IMR-90 (cell line): ENCODE data around the gene ATP2B2. TPM values are rescaled to one million over a fixed set of nuclear protein-coding genes. Genes with fewer than 3 reads are reported as not detected.

Source experiments
- ATAC-seq: fragments of 200-7000 bp; cut with Tn5 transposase; 2 replicates; pipeline ENCODE4 v1.9.1; 2020; ENCODE audit warnings: low read depth, mild to moderate bottlenecking, moderate library complexity
- BruUV-seq: library from RNA; stranded (reverse); fragments of 400-500 nt; replicated peaks from 2 replicates; lab custom pipeline; 2021; lab: Mats Ljungman, UMichigan
- CTCF ChIA-PET: fragments of 300-600 bp; formaldehyde crosslinking; extraction: SDS; loops from one replicate; lab custom pipeline; 2021; ENCODE audit warnings: antibody characterized with exemption; lab: Yijun Ruan, JAX
- POLR2A ChIA-PET: fragments of 300-600 bp; sonication (Branson Sonifier 250); formaldehyde crosslinking; loops from one replicate; lab custom pipeline; 2022; ENCODE audit warnings: antibody characterized with exemption; ENCODE audit not compliant: unreplicated experiment; lab: Charles Lee
- DNase-seq: peaks from one replicate; pipeline ENCODE4 v3.0.0; 2013
- H2AFZ ChIP-seq: replicated peaks from 2 replicates; pipeline ENCODE3; 2013; ENCODE audit warnings: low read length, mild to moderate bottlenecking; ENCODE audit not compliant: poor library complexity
- H2AK5ac ChIP-seq: 2 replicates; pipeline ENCODE4 v1.6.1; 2013; ENCODE audit warnings: low read depth, low read length, inconsistent platforms
- H2AK9ac ChIP-seq: replicated peaks from 2 replicates; pipeline ENCODE3; 2013; ENCODE audit warnings: mild to moderate bottlenecking, low read depth, low read length, moderate library complexity; ENCODE audit not compliant: poor library complexity
- H2BK120ac ChIP-seq: 2 replicates; pipeline ENCODE4 v1.6.1; 2013; ENCODE audit warnings: low read depth, low read length, inconsistent platforms
- H2BK15ac ChIP-seq: 3 replicates; pipeline ENCODE4 v1.6.1; 2013; ENCODE audit warnings: low read depth, low read length, inconsistent platforms
- H2BK20ac ChIP-seq: 2 replicates; pipeline ENCODE4 v1.6.1; 2013; ENCODE audit warnings: low read depth, mild to moderate bottlenecking, inconsistent platforms, low read length, moderate library complexity
- H2BK5ac ChIP-seq: 2 replicates; pipeline ENCODE4 v1.6.1; 2013; ENCODE audit warnings: mild to moderate bottlenecking, low read depth, low read length, inconsistent platforms; ENCODE audit not compliant: poor library complexity, severe bottlenecking
- H3K14ac ChIP-seq: replicated peaks from 2 replicates; pipeline ENCODE4 v1.6.1; 2013; ENCODE audit warnings: low read depth, low read length, inconsistent platforms
- H3K18ac ChIP-seq: 2 replicates; pipeline ENCODE4 v1.6.1; 2013; ENCODE audit warnings: low read depth, low read length, control low read depth
- H3K23ac ChIP-seq: 2 replicates; pipeline ENCODE4 v1.6.1; 2013; ENCODE audit warnings: low read depth, low read length, inconsistent platforms
- H3K27ac ChIP-seq: 2 replicates; pipeline ENCODE4 v1.5.1; 2013; ENCODE audit warnings: mild to moderate bottlenecking, control low read depth, low read length; ENCODE audit not compliant: insufficient read depth
- H3K27me3 ChIP-seq: 2 replicates; pipeline ENCODE4 v1.6.1; 2013; ENCODE audit warnings: low read length; ENCODE audit not compliant: control insufficient read depth, insufficient read depth
- H3K36me3 ChIP-seq: 2 replicates; pipeline ENCODE4 v1.6.1; 2013; ENCODE audit warnings: low read length, mixed read lengths; ENCODE audit not compliant: control insufficient read depth, insufficient read depth
- H3K4ac ChIP-seq: 2 replicates; pipeline ENCODE4 v1.6.1; 2013; ENCODE audit warnings: low read depth, low read length, inconsistent platforms
- H3K4me1 ChIP-seq: 2 replicates; pipeline ENCODE4 v1.6.1; 2013; ENCODE audit warnings: low read length, mixed read lengths; ENCODE audit not compliant: control insufficient read depth, insufficient read depth
- H3K4me2 ChIP-seq: 2 replicates; pipeline ENCODE4 v1.6.1; 2013; ENCODE audit warnings: low read depth, mild to moderate bottlenecking, control low read depth, low read length, moderate library complexity
- H3K4me3 ChIP-seq: 2 replicates; pipeline ENCODE4 v1.5.1; 2013; ENCODE audit warnings: low read depth, mild to moderate bottlenecking, control low read depth, low read length, moderate library complexity; ENCODE audit not compliant: insufficient read depth
- H3K56ac ChIP-seq: 2 replicates; pipeline ENCODE4 v1.6.1; 2013; ENCODE audit warnings: low read length, inconsistent platforms; ENCODE audit not compliant: insufficient read depth; ENCODE audit errors: extremely low read depth
- H3K79me1 ChIP-seq, 2 experiments: 2 replicates each; pipeline ENCODE4 v1.6.1; 2013; ENCODE audit warnings: low read length in 2 of 2, inconsistent platforms in 1 of 2, low read depth in 1 of 2
- H3K9ac ChIP-seq: 2 replicates; pipeline ENCODE4 v1.6.1; 2013; ENCODE audit warnings: low read depth, low read length, control low read depth
- H3K9me1 ChIP-seq: 2 replicates; pipeline ENCODE4 v1.6.1; 2013; ENCODE audit warnings: low read length, inconsistent platforms; ENCODE audit not compliant: insufficient read depth
- H3K9me3 ChIP-seq: 2 replicates; pipeline ENCODE4 v1.6.1; 2013; ENCODE audit warnings: low read length; ENCODE audit not compliant: control insufficient read depth, insufficient read depth
- H4K20me1 ChIP-seq: 2 replicates; pipeline ENCODE4 v1.6.1; 2013; ENCODE audit warnings: low read length, inconsistent platforms; ENCODE audit not compliant: insufficient read depth
- H4K5ac ChIP-seq: 2 replicates; pipeline ENCODE4 v1.6.1; 2013; ENCODE audit warnings: mild to moderate bottlenecking, low read depth, low read length, control low read depth
- H4K8ac ChIP-seq, 2 experiments: 2 replicates each; pipeline ENCODE4 v1.6.1; 2013; ENCODE audit warnings: low read depth in 2 of 2, low read length in 2 of 2, control low read depth in 1 of 2, inconsistent platforms in 1 of 2
- H4K91ac ChIP-seq: 2 replicates; pipeline ENCODE4 v1.6.1; 2013; ENCODE audit warnings: low read depth, low read length, inconsistent platforms; ENCODE audit not compliant: insufficient read depth
- CHD1 ChIP-seq: IDR thresholded peaks from 2 replicates; pipeline ENCODE4 v1.6.1; 2012; ENCODE audit warnings: low read depth, low read length, improper control_type of control experiment
- MAZ ChIP-seq: IDR thresholded peaks from 2 replicates; pipeline ENCODE4 v1.6.1; 2012; ENCODE audit warnings: low read depth, mild to moderate bottlenecking, low read length, improper control_type of control experiment, moderate library complexity, borderline replicate concordance
- MXI1 ChIP-seq: IDR thresholded peaks from 2 replicates; pipeline ENCODE4 v1.6.1; 2012; ENCODE audit warnings: low read depth, mild to moderate bottlenecking, low read length, moderate library complexity, borderline replicate concordance
- WGBS, 2 experiments: methylation state at CpG; one replicate each; pipeline versions ENCODE4 v1.1.5 to v1.1.7; 2013; ENCODE audit warnings: missing lambda C conversion rate in 2 of 2; ENCODE audit not compliant: insufficient read length in 1 of 2; ENCODE audit errors: extremely low coverage in 2 of 2; 5-methylcytosine and 5-hydroxymethylcytosine counted together
- dilution Hi-C: fragments of 300-500 bp; cut with HindIII; formaldehyde crosslinking; loops from one replicate; pipeline ENCODE4 v1.14.3; 2018; ENCODE audit warnings: low sequenced_read_pairs; ENCODE audit not compliant: unreplicated experiment
- in situ Hi-C: fragments of 300-500 bp; cut with MboI; formaldehyde crosslinking; loops from 3 replicates; pipeline ENCODE4 v1.14.3; 2019; ENCODE audit warnings: low sequenced_read_pairs, inconsistent platforms, mixed read lengths
- intact Hi-C: fragments of 100-400 bp; cut with micrococcal nuclease; formaldehyde crosslinking; loops from 2 replicates; pipeline ENCODE4 v1.10.0; 2022
- polyA plus RNA-seq, 3 experiments: library from polyadenylated mRNA; depleted of rRNA; stranded (reverse); fragments of >200 nt; gene quantifications; 2 replicates each; pipeline ENCODE4 v1.2.3, GENCODE V29; 2012; ENCODE audit warnings: low replicate concordance in 1 of 3
- total RNA-seq: library from RNA; depleted of rRNA; stranded (reverse); fragments of >200 nt; gene quantifications from 2 replicates; pipeline ENCODE4 v1.2.3, GENCODE V29; 2012
- TF ChIP-seq, protein P1 (sequence below): conservative IDR thresholded peaks from 2 replicates; pipeline ENCODE4 v1.5.1; 2012; ENCODE audit warnings: mild to moderate bottlenecking, low read depth, low read length, improper control_type of control experiment

ATP2B2 gene
- total and polyA plus RNA-seq, 2 of the 4 experiments (the other 2 are of a cell fraction), result under 0.01 to 0.02 TPM

GRCh38 chr3:10515396-10515795 is 10.0 kb upstream of the ATP2B2 start:
- Histone ChIP-seq H3K23ac (no peak overlapping the region), H2AK5ac (no peak overlapping the region), H2AFZ (no peak overlapping the region), H3K56ac (no peak overlapping the region), H2BK15ac (no peak overlapping the region), H3K4me1 (peaks cover 6% of the 10 kb centered on the region), H3K27ac (no peak overlapping the region), H3K9me1 (no peaks in the 10 kb centered on the region; the same call in 1 of the 2 replicates), H4K20me1 (no peaks in the 10 kb centered on the region), H2BK120ac (no peak overlapping the region), H3K4me2 (no peak overlapping the region), H3K4ac (no peak overlapping the region), H2BK20ac (no peak overlapping the region), H3K9ac (no peak overlapping the region), H3K79me1 (no peaks in the 10 kb centered on the region), H3K36me3 (no peaks in the 10 kb centered on the region), H4K5ac (no peak overlapping the region), H2BK5ac (no peak overlapping the region), H3K18ac (no peak overlapping the region), H3K14ac (no peak overlapping the region), H4K8ac (no peak overlapping the region), H2AK9ac (no peak overlapping the region), H4K91ac (no peak overlapping the region), H3K9me3 (no peaks in the 10 kb centered on the region), H3K27me3 (peaks cover 17% of the 10 kb centered on the region), H3K4me3 (no peak overlapping the region)
- ATAC-seq (no peak), DNase-seq (no peak)
- POLR2A ChIA-PET, result no interaction called here
- intact Hi-C loops, result no loop called here
- WGBS, 2 experiments, result no CpG with 5 or more reads among the region's 3 CpGs
- CTCF ChIA-PET, result no interaction called here
- TF ChIP-seq MAZ (no peak), MXI1 (no peak), CHD1 (no peak)
- TF ChIP-seq, protein P1, sequence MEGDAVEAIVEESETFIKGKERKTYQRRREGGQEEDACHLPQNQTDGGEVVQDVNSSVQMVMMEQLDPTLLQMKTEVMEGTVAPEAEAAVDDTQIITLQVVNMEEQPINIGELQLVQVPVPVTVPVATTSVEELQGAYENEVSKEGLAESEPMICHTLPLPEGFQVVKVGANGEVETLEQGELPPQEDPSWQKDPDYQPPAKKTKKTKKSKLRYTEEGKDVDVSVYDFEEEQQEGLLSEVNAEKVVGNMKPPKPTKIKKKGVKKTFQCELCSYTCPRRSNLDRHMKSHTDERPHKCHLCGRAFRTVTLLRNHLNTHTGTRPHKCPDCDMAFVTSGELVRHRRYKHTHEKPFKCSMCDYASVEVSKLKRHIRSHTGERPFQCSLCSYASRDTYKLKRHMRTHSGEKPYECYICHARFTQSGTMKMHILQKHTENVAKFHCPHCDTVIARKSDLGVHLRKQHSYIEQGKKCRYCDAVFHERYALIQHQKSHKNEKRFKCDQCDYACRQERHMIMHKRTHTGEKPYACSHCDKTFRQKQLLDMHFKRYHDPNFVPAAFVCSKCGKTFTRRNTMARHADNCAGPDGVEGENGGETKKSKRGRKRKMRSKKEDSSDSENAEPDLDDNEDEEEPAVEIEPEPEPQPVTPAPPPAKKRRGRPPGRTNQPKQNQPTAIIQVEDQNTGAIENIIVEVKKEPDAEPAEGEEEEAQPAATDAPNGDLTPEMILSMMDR, result no peak
- BruUV-seq, result no TSS peak
- in situ Hi-C loops, result no loop called here
- dilution Hi-C loops, result no loop called here
